ENCODE results near the gene LCN12. TPM values are rescaled to one million over a fixed set of nuclear protein-coding genes. Genes with fewer than 3 reads are reported as not detected.

LCN12 gene
- total RNA-seq, 1 donor from 2014 or later = 1.1 TPM

- TF ChIP-seq CTCF (conservative IDR thresholded peaks at IDR 0.05) = no peak
- peaks cover 11% of the 10 kb centered on the region for H3K4me1 Mint-ChIP-seq
- DNase-seq (ENCODE audit: low read depth, low spot score) = no peak
Observed at GRCh38 chr9:136968333-136969127, 16.5 kb downstream of the LCN12 start.

GRCh38 chr9:136969150-136969549 is 17.1 kb downstream of the LCN12 start:
- DNase-seq (ENCODE audit: low read depth, low spot score) = no peak
- H3K4me3 Mint-ChIP-seq = no peak overlapping the region
- no peak overlapping the region for H3K27ac Mint-ChIP-seq (ENCODE audit: unreplicated experiment)
- H3K36me3 Mint-ChIP-seq (ENCODE audit: low read depth) = no peaks in the 10 kb centered on the region
- no peak for TF ChIP-seq CTCF (conservative IDR thresholded peaks at IDR 0.05)
- no peaks in the 10 kb centered on the region for H3K9me3 Mint-ChIP-seq
- no peaks in the 10 kb centered on the region for H3K27me3 Mint-ChIP-seq (ENCODE audit: low read depth)
- peaks cover 11% of the 10 kb centered on the region for H3K4me1 Mint-ChIP-seq

More at GRCh38 chr9:136968333-136969127, 16.5 kb downstream of the LCN12 start:
- Mint-ChIP-seq H3K4me3 (no peak overlapping the region), H3K36me3 (ENCODE audit: low read depth) (no peaks in the 10 kb centered on the region), H3K27ac (ENCODE audit: unreplicated experiment) (peak overlapping the region; percentile 27), H3K9me3 (no peaks in the 10 kb centered on the region), H3K27me3 (ENCODE audit: low read depth) (no peaks in the 10 kb centered on the region)

GRCh38 chr9:136969774-136970173 is 17.7 kb downstream of the LCN12 start:
- Mint-ChIP-seq H3K4me3 (no peak overlapping the region), H3K4me1 (peaks cover 11% of the 10 kb centered on the region), H3K36me3 (ENCODE audit: low read depth) (no peaks in the 10 kb centered on the region), H3K9me3 (no peaks in the 10 kb centered on the region), H3K27ac (ENCODE audit: unreplicated experiment) (no peak overlapping the region), H3K27me3 (ENCODE audit: low read depth) (no peaks in the 10 kb centered on the region)
- no peak for TF ChIP-seq CTCF (conservative IDR thresholded peaks at IDR 0.05)
- no peak for DNase-seq (ENCODE audit: low read depth, low spot score)

GRCh38 chr9:136970361-136970760 is 18.3 kb downstream of the LCN12 start:
- Mint-ChIP-seq H3K4me1 (peaks cover 11% of the 10 kb centered on the region), H3K27me3 (ENCODE audit: low read depth) (no peaks in the 10 kb centered on the region), H3K9me3 (no peaks in the 10 kb centered on the region), H3K27ac (ENCODE audit: unreplicated experiment) (no peak overlapping the region), H3K4me3 (no peak overlapping the region), H3K36me3 (ENCODE audit: low read depth) (no peaks in the 10 kb centered on the region)
- no peak for DNase-seq (ENCODE audit: low read depth, low spot score)
- TF ChIP-seq CTCF (conservative IDR thresholded peaks at IDR 0.05) = no peak

GRCh38 chr9:136971746-136972145 is 19.7 kb downstream of the LCN12 start:
- Mint-ChIP-seq H3K9me3 (no peaks in the 10 kb centered on the region), H3K4me3 (no peak overlapping the region)
- no peak for TF ChIP-seq CTCF (conservative IDR thresholded peaks at IDR 0.05)

More at GRCh38 chr9:136971746-136972145, 19.7 kb downstream of the LCN12 start:
- no peaks in the 10 kb centered on the region for H3K36me3 Mint-ChIP-seq (ENCODE audit: low read depth)
- no peaks in the 10 kb centered on the region for H3K27me3 Mint-ChIP-seq (ENCODE audit: low read depth)
- no peak overlapping the region for H3K27ac Mint-ChIP-seq (ENCODE audit: unreplicated experiment)
- no peak for DNase-seq (ENCODE audit: low read depth, low spot score)
- H3K4me1 Mint-ChIP-seq = no peaks in the 10 kb centered on the region
